ENCODE data around the gene DYSF. TPM values are rescaled to one million over a fixed set of nuclear protein-coding genes. Genes with fewer than 3 reads are reported as not detected.

Gene DYSF
- polyA plus RNA-seq, 1 donor from 2014 or later = 0.04 TPM

DNA sequence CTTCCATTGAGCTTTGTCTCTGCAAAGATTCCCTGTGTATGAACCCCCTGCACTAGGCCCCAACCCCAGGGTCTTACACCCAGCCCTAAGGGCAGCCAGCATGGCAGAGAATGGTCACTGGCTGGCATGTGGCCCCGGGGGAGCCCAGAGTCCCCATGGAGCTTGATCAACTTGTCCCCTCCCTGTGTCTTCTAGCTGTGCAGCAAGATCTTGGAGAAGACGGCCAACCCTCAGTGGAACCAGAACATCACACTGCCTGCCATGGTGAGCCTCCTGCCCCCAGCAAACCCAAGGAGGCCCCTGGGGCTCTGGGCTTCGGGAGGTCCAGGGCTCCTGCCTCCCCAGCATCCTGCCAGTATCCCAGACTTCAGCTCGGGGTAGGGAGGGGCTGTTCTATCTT lies 81.5 kb downstream of the DYSF start:
- no peak overlapping the region for H3K27ac ChIP-seq (ENCODE audit: low read length)
- no peak overlapping the region for H3K4me2 ChIP-seq (ENCODE audit: low read length)
- no peaks in the 10 kb centered on the region for H3K79me2 ChIP-seq (replicated peaks; ENCODE audit: insufficient read depth, low read length)
- no peak overlapping the region for H2AFZ ChIP-seq (ENCODE audit: low read depth, low read length)
- H3K27me3 ChIP-seq (ENCODE audit: insufficient read depth, low read depth, low read length) = no peaks in the 10 kb centered on the region
- TF ChIP-seq, protein P1, sequence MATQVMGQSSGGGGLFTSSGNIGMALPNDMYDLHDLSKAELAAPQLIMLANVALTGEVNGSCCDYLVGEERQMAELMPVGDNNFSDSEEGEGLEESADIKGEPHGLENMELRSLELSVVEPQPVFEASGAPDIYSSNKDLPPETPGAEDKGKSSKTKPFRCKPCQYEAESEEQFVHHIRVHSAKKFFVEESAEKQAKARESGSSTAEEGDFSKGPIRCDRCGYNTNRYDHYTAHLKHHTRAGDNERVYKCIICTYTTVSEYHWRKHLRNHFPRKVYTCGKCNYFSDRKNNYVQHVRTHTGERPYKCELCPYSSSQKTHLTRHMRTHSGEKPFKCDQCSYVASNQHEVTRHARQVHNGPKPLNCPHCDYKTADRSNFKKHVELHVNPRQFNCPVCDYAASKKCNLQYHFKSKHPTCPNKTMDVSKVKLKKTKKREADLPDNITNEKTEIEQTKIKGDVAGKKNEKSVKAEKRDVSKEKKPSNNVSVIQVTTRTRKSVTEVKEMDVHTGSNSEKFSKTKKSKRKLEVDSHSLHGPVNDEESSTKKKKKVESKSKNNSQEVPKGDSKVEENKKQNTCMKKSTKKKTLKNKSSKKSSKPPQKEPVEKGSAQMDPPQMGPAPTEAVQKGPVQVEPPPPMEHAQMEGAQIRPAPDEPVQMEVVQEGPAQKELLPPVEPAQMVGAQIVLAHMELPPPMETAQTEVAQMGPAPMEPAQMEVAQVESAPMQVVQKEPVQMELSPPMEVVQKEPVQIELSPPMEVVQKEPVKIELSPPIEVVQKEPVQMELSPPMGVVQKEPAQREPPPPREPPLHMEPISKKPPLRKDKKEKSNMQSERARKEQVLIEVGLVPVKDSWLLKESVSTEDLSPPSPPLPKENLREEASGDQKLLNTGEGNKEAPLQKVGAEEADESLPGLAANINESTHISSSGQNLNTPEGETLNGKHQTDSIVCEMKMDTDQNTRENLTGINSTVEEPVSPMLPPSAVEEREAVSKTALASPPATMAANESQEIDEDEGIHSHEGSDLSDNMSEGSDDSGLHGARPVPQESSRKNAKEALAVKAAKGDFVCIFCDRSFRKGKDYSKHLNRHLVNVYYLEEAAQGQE (IDR thresholded peaks at IDR 0.05; ENCODE audit: borderline replicate concordance) = no peak
- no peaks in the 10 kb centered on the region for H3K9me2 ChIP-seq (ENCODE audit: insufficient read depth, low read length)
- no peak overlapping the region for H3K4me3 ChIP-seq (ENCODE audit: low read length)
- H3K9me3 ChIP-seq (ENCODE audit: low read length) = no peaks in the 10 kb centered on the region
- no peaks in the 10 kb centered on the region for H3F3A ChIP-seq (ENCODE audit: insufficient read depth, low read length, poor library complexity, severe bottlenecking)
- H4K20me1 ChIP-seq (ENCODE audit: insufficient read depth) = no peaks in the 10 kb centered on the region
- no peak overlapping the region for H3K9ac ChIP-seq (ENCODE audit: low read length)
- H3K36me3 ChIP-seq (ENCODE audit: insufficient read depth, low read length) = no peaks in the 10 kb centered on the region

DNA sequence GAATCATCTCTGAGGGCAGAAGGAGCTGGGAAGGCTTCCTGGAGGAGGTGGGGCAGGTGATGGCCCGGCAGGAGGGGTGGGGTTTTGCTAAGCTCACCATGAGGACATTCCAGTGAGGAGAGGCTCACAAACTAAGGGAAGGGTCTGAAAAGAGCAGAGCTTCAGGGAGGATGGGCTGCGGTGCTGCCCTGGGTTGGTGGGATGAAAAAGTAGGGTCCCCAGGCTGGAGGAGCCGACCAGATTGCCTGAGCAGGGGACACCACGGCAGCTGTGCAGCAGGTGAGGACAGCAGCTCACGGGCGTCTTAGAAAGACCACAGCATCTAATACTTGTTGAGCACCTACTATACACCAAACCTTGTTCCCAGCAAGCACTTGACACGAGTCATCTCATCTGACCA lies 82.2 kb downstream of the DYSF start:
- no peak overlapping the region for H3K4me3 ChIP-seq (ENCODE audit: low read length)
- H3K79me2 ChIP-seq (replicated peaks; ENCODE audit: insufficient read depth, low read length) = no peaks in the 10 kb centered on the region
- H3K9me3 ChIP-seq (ENCODE audit: low read length) = no peaks in the 10 kb centered on the region
- no peak overlapping the region for H3K27ac ChIP-seq (ENCODE audit: low read length)
- no peaks in the 10 kb centered on the region for H4K20me1 ChIP-seq (ENCODE audit: insufficient read depth)
- H3K36me3 ChIP-seq (ENCODE audit: insufficient read depth, low read length) = no peaks in the 10 kb centered on the region
- TF ChIP-seq, protein P1 (IDR thresholded peaks at IDR 0.05; ENCODE audit: borderline replicate concordance) = no peak
- no peak for TF ChIP-seq POLR2AphosphoS5 (IDR thresholded peaks at IDR 0.05)
- no peaks in the 10 kb centered on the region for H3K27me3 ChIP-seq (ENCODE audit: insufficient read depth, low read depth, low read length)
- H3K9ac ChIP-seq (ENCODE audit: low read length) = no peak overlapping the region
- H2AFZ ChIP-seq (ENCODE audit: low read depth, low read length) = no peak overlapping the region
- no peaks in the 10 kb centered on the region for H3K9me2 ChIP-seq (ENCODE audit: insufficient read depth, low read length)
- H3F3A ChIP-seq (ENCODE audit: insufficient read depth, low read length, poor library complexity, severe bottlenecking) = no peaks in the 10 kb centered on the region
- no peak overlapping the region for H3K4me2 ChIP-seq (ENCODE audit: low read length)

DNA sequence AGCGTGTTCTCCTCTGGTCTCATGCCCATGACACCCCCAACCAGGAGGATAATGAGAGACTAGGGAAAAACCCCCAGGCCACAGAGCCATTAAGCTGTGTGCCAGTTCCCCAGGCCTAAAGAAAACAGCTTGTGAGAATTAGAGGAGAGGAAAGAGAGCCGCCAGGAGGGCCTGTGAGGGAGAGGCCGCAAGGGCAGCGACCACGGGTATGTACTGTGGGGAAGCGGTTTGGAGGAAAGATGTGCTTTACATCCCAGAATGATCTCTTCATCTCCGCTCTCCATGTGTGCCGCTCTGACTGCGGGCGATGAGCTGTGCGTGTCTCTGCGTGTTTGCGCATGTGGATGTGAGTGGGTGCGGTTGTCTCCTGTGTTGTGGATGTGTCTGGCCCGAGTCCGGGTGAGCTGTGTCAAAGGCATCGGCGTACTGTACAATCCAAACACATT lies 82.9 kb downstream of the DYSF start:
- Histone ChIP-seq H3K9me2 (ENCODE audit: insufficient read depth, low read length) (no peaks in the 10 kb centered on the region), H4K20me1 (ENCODE audit: insufficient read depth) (no peaks in the 10 kb centered on the region), H3K4me2 (ENCODE audit: low read length) (no peak overlapping the region), H3K9ac (ENCODE audit: low read length) (no peak overlapping the region), H3K9me3 (ENCODE audit: low read length) (no peaks in the 10 kb centered on the region), H2AFZ (ENCODE audit: low read depth, low read length) (no peak overlapping the region), H3K27ac (ENCODE audit: low read length) (no peak overlapping the region), H3F3A (ENCODE audit: insufficient read depth, low read length, poor library complexity, severe bottlenecking) (no peaks in the 10 kb centered on the region), H3K79me2 (replicated peaks; ENCODE audit: insufficient read depth, low read length) (no peaks in the 10 kb centered on the region), H3K27me3 (ENCODE audit: insufficient read depth, low read depth, low read length) (no peaks in the 10 kb centered on the region), H3K36me3 (ENCODE audit: insufficient read depth, low read length) (no peaks in the 10 kb centered on the region), H3K4me3 (ENCODE audit: low read length) (no peak overlapping the region)
- TF ChIP-seq EP300 (conservative IDR thresholded peaks at IDR 0.05; ENCODE audit: poor library complexity, severe bottlenecking) (no peak), POLR2AphosphoS5 (IDR thresholded peaks at IDR 0.05) (no peak), EZH2 (IDR thresholded peaks at IDR 0.05; ENCODE audit: borderline replicate concordance, insufficient read depth, low read length, poor library complexity, severe bottlenecking) (no peak), RAD21 (conservative IDR thresholded peaks at IDR 0.05) (no peak), SMC3 (conservative IDR thresholded peaks at IDR 0.05; ENCODE audit: poor library complexity) (no peak), MXI1 (conservative IDR thresholded peaks at IDR 0.05; ENCODE audit: poor library complexity, severe bottlenecking) (no peak), TAF1 (IDR thresholded peaks at IDR 0.05; ENCODE audit: low read depth) (no peak)
- TF ChIP-seq, protein P1 (IDR thresholded peaks at IDR 0.05; ENCODE audit: borderline replicate concordance) = no peak
- TF ChIP-seq, protein P2, sequence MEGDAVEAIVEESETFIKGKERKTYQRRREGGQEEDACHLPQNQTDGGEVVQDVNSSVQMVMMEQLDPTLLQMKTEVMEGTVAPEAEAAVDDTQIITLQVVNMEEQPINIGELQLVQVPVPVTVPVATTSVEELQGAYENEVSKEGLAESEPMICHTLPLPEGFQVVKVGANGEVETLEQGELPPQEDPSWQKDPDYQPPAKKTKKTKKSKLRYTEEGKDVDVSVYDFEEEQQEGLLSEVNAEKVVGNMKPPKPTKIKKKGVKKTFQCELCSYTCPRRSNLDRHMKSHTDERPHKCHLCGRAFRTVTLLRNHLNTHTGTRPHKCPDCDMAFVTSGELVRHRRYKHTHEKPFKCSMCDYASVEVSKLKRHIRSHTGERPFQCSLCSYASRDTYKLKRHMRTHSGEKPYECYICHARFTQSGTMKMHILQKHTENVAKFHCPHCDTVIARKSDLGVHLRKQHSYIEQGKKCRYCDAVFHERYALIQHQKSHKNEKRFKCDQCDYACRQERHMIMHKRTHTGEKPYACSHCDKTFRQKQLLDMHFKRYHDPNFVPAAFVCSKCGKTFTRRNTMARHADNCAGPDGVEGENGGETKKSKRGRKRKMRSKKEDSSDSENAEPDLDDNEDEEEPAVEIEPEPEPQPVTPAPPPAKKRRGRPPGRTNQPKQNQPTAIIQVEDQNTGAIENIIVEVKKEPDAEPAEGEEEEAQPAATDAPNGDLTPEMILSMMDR (IDR thresholded peaks at IDR 0.05; ENCODE audit: poor library complexity, severe bottlenecking) = no peak

Data from neural cell (in vitro differentiated cells).